ENCODE results near the gene SHC3.

Gene SHC3

DNA sequence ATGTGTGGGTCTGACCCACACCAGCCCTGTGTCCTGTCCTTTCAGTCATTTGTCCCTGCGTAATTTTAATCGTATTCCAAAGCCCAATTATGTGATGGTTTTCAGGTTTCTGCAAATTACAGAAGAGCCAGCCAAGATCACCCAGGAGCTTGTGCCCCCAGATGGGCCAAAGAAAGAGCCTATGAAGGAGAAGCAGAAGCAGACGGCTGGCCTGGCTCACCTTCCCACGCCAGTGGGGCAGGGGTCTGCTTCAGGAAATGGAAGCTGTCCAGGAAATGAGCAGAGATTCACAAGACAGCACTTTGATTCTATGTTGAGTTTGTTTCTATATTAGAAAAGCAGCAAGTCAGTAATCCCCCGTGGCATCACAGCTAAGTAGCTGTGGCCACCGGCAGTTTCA lies 175.6 kb downstream of the SHC3 start:
- TF ChIP-seq, protein P1, sequence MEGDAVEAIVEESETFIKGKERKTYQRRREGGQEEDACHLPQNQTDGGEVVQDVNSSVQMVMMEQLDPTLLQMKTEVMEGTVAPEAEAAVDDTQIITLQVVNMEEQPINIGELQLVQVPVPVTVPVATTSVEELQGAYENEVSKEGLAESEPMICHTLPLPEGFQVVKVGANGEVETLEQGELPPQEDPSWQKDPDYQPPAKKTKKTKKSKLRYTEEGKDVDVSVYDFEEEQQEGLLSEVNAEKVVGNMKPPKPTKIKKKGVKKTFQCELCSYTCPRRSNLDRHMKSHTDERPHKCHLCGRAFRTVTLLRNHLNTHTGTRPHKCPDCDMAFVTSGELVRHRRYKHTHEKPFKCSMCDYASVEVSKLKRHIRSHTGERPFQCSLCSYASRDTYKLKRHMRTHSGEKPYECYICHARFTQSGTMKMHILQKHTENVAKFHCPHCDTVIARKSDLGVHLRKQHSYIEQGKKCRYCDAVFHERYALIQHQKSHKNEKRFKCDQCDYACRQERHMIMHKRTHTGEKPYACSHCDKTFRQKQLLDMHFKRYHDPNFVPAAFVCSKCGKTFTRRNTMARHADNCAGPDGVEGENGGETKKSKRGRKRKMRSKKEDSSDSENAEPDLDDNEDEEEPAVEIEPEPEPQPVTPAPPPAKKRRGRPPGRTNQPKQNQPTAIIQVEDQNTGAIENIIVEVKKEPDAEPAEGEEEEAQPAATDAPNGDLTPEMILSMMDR (IDR thresholded peaks at IDR 0.05; ENCODE audit: low read length, missing control alignments), result no peak
- H3K4me3 ChIP-seq (replicated peaks; ENCODE audit: low read depth, low read length), result no peak overlapping the region
- no peak for DNase-seq (ENCODE audit: low read depth)

DNA sequence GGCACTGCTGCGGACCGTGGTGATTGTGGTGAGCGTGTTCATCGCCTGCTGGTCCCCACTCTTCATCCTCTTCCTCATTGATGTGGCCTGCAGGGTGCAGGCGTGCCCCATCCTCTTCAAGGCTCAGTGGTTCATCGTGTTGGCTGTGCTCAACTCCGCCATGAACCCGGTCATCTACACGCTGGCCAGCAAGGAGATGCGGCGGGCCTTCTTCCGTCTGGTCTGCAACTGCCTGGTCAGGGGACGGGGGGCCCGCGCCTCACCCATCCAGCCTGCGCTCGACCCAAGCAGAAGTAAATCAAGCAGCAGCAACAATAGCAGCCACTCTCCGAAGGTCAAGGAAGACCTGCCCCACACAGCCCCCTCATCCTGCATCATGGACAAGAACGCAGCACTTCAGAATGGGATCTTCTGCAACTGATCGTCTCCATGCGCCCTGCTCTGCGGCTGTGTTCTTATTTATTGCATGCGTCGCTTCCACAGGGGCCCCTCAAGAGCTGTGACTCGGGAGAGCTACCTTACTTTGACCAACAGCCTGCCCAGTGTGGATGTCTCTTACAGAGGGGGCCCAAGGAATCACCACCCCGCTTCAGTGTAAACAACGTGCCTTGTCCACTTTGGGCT lies 176.6 kb downstream of the SHC3 start:
- no peak for DNase-seq (ENCODE audit: low read depth)
- no peak overlapping the region for H3K4me3 ChIP-seq (replicated peaks; ENCODE audit: low read depth, low read length)
- TF ChIP-seq, protein P1 (IDR thresholded peaks at IDR 0.05; ENCODE audit: low read length, missing control alignments), result no peak

DNA sequence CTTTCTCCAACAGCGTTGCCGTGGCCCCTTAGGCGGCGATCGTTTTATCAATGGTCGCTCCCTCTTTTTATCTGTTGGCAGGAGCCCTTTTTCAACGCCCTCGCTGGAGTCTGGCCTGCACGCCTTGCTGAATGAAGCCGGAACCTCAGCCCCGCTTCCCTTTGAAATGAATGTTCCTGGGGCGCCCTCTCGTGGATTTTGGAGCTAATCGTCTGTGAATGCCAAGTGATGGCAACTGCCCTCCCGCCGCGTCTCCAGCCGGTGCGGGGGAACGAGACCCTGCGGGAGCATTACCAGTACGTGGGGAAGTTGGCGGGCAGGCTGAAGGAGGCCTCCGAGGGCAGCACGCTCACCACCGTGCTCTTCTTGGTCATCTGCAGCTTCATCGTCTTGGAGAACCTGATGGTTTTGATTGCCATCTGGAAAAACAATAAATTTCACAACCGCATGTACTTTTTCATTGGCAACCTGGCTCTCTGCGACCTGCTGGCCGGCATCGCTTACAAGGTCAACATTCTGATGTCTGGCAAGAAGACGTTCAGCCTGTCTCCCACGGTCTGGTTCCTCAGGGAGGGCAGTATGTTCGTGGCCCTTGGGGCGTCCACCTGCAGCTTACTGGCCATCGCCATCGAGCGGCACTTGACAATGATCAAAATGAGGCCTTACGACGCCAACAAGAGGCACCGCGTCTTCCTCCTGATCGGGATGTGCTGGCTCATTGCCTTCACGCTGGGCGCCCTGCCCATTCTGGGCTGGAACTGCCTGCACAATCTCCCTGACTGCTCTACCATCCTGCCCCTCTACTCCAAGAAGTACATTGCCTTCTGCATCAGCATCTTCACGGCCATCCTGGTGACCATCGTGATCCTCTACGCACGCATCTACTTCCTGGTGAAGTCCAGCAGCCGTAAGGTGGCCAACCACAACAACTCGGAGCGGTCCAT lies 177.4 kb downstream of the SHC3 start:
- TF ChIP-seq, protein P1 (IDR thresholded peaks at IDR 0.05; ENCODE audit: low read length, missing control alignments), result peak; percentile 66
- H3K4me3 ChIP-seq (replicated peaks; ENCODE audit: low read depth, low read length), result no peak overlapping the region
- peak; percentile 89 for DNase-seq (ENCODE audit: low read depth)

DNA sequence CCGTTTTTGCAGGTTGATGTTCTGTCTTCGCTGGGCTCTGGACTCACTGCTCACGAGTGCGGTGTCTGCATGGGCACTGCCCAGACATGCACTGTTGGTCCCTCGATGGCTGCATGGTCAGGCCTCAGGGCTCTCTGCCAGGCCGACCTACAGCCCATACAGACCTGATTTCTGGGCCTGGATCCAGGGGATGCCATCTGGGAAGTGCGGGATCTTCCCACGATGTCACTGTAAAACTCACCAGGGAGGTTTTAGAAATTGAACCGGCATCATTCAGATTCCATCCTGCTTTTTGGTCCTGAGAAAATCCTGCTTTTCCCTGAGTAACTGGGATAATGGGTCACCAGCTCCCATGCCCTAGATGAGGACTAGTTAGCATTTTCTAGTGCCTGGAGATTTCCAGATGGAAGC lies 178.2 kb downstream of the SHC3 start:
- no peak for DNase-seq (ENCODE audit: low read depth)
- TF ChIP-seq, protein P1 (IDR thresholded peaks at IDR 0.05; ENCODE audit: low read length, missing control alignments), result no peak
- H3K4me3 ChIP-seq (replicated peaks; ENCODE audit: low read depth, low read length), result no peak overlapping the region

DNA sequence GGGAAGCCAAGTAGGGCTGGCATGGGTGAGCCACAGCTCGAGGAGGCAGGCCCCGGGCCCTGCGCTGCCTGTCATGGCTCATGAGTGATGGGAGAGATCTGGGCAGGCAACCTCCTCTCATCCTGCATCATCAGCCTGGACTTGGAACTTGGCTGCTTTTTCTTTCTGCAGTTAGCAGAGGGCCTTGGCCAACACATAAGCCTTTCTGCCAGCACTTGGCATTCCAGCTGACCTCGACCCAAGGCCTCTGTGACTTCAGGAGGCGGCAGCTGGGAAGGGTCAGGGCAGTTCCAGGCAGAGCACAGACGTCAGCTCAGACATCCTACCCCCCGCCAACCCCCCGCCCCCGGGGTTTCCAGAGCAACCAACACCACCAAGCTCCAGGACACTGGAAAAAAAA lies 179.7 kb downstream of the SHC3 start:
- TF ChIP-seq, protein P1 (IDR thresholded peaks at IDR 0.05; ENCODE audit: low read length, missing control alignments), result no peak
- DNase-seq (ENCODE audit: low read depth), result peak; percentile 62
- H3K4me3 ChIP-seq (replicated peaks; ENCODE audit: low read depth, low read length), result no peak overlapping the region

DNA sequence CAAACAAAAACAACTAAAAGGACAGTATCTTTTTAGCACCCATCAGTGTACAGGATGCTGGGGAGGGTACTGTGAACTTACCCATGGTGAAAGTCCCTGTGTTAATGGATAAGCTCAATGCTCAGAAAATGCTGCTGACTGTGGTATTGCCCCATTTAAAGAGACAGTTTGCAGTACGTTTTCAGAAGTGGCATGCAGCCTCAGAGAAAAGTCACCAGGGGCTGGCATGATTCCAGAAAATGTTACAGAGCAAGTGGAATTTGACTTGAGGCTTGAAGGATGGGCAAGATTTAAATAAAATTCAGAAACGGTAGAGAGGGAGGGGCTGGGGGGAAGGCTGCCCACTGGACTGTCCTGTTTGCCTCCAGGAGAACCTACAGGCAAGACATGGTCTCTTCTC lies 180.1 kb downstream of the SHC3 start:
- DNase-seq (ENCODE audit: low read depth), result no peak
- H3K4me3 ChIP-seq (replicated peaks; ENCODE audit: low read depth, low read length), result no peak overlapping the region
- TF ChIP-seq, protein P1 (IDR thresholded peaks at IDR 0.05; ENCODE audit: low read length, missing control alignments), result no peak
